NCI-H187 treated with DMSO at 0.1 percent for 48 hours (cell line): ENCODE data around the gene NUP54.
A peak's percentile ranks its signal among the peaks of the same experiment; 100 is the strongest.

ENCODE experiments used
- DNase-seq: peaks from one replicate; lab custom pipeline; 2025; lab: John Stamatoyannopoulos, UW

NUP54 gene

DNA sequence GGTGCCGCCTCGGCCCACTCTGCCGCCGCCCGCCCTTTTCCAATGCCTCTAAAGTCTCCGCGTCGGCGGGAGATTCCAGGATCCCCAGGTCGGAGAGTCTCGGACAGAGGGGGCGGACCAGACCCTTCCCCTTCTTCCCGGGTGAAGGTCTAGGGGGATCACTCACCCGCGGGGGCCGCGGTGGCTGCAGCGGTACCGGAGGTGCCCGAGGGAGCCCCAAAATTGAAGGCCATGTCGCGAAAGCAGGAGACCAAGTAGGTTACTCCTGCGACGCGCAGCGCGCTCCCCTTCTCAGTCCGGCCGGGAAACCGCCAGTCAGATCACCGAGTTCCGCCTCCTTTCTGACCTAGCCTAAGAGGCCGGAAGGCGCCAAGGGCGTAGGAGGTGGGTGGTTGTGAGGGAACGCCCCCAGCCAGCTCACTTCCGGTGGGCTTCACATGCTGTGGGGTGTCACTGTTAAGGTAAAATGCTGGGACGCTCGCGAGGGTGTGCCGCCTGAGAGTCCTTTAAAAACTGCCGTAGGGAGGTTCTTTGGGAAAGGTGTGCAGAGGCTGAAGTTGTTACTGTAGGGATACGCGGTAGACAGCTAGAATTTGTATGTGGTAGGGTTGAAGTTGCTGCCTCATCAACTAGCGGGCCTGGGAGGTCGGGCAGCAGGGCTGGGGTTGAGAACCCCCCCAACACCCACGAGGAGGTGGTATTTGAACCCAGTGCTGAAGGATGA lies at the start of gene NUP54:
Gene NUP54 (minus strand): TSS at position 256 of the 724 bp plus-strand sequence. CDS start 23 bp downstream, at position 233.
- DNase-seq = peak; percentile 79

GRCh38 chr4:76197031-76197743 lies 49.0 kb upstream of the NUP54 start:
- no peak for DNase-seq

- DNase-seq = no peak
Measured at GRCh38 chr4:76196376-76196775, 48.2 kb upstream of the NUP54 start.

GRCh38 chr4:76195326-76195725 lies 47.1 kb upstream of the NUP54 start:
- no peak for DNase-seq

- no peak for DNase-seq
Measured at GRCh38 chr4:76194325-76194724, 46.1 kb upstream of the NUP54 start.

- DNase-seq = no peak
Measured at GRCh38 chr4:76192236-76192635, 44.0 kb upstream of the NUP54 start.

DNA sequence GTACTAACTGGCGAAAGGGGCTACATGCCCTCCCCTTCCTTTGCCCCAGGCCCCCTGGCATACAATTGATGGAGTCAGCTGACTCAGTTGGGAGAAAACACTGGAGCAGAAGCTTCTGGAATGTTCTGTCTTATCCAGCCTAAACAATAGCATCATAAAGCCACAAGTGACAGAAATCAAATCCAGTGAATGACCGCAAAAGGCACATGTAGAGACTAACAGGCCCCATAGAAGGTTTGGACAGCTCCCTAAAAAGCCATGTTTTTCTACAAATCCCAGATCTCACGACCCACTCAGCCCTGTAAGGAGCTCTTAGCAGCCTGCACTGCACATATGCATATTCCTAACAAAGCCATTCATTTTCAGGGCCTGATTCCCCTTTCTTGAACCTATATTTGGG lies 40.4 kb upstream of the NUP54 start:
- no peak for DNase-seq

- DNase-seq = no peak
Measured at GRCh38 chr4:76188149-76188548, 40.0 kb upstream of the NUP54 start.

DNA sequence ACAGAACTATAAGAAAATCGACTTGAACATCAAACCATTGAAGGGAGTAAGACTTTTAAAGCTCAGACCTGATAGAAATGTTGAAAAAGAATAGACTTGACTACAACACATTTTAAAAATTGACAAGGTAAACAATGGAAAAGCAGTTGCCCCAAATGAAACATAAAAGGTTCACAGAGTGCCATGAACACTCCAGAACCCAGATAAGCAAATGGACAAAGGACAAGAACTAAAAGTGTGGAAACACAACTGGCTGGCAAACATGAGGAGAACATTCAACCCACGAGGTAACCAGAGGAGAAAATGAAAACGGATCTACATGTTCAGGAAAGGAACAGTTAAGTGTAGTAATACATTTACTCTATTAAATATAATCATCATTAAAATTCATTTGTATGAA lies 39.0 kb upstream of the NUP54 start:
- DNase-seq = no peak

- DNase-seq = no peak
Measured at GRCh38 chr4:76182463-76182862, 34.3 kb upstream of the NUP54 start.

- peak; percentile 46 for DNase-seq
Measured at GRCh38 chr4:76179398-76180318, 31.5 kb upstream of the NUP54 start.

GRCh38 chr4:76178296-76178695 lies 30.1 kb upstream of the NUP54 start:
- DNase-seq = no peak

DNA sequence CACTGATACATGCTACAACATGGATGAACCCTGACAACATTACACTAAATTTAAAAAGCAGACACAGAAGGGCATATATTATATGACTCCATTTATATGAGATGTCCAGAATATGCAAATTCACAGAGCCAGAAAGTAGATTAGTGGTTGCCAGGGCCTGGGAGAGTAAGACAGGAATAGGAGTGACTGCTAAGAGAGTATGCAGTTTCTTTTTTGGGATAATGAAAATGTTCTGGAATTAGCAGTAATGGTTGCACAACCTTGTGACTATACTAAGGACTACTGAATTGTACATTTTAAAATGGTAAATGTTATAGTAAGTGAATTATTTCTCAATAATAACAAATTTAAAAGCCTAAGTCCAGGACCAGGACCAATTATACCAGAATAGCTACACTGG lies 29.5 kb upstream of the NUP54 start:
- DNase-seq = no peak

DNA sequence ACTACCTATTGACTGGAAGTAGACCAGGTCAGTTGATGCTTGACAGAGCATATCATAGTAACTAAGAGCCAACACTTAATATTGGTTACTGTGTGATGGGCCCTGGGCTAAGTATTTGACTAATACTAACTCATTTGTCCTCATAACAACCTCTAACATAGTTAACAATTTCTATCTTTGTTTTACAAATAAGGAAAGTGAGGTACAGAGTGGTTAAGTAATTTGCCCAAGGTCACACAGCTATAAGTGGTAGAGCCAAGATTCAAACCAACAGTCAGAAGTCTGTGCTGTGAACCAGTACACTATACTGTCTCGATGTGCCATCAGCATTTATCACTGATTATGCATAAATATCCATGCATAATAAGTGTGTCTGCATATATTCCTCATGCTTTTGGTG lies 27.1 kb upstream of the NUP54 start:
- DNase-seq = no peak

GRCh38 chr4:76174216-76174615 lies 26.0 kb upstream of the NUP54 start:
- DNase-seq = no peak

DNA sequence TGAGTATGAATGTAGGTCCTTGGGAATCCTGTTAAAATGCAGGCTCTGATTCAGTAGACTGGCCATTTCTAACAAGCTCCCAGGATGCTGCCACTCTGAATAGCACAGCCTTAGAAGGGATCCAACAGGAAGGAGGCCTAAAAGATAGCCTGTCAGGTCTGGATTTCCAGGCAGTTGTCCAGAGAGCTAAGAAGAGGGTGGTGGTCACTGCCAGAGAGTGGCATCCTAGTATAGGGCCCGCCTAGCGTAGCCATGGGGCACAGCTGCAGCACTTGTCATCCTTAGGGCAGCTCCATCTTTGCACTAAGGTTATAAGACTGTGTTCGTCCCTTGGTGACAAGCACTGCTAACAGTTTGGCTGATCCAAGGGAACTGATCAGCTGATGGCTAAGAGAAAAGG lies 20.5 kb upstream of the NUP54 start:
- no peak for DNase-seq

- DNase-seq = no peak
Measured at GRCh38 chr4:76166480-76166879, 18.3 kb upstream of the NUP54 start.

DNA sequence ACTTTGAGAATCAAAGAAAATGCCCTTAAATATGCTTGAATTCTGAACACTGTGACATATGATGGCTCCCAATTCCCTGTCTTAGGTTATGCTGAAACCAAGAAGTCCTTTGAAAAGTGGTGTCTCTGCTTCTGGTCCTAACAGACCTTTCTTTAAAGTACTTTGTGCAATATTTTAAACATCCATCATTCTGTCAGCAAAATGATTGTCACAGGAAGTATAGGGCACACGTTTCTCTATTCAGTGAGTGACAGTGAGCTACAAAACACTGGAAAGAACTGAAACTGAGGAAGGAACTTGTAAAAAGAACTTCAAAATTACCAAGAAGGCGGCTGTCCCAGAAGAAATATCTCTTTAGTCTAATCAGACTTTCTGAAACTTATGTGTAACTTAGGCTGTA lies 12.2 kb upstream of the NUP54 start:
- DNase-seq = no peak

- no peak for DNase-seq
Measured at GRCh38 chr4:76156635-76157034, 8.4 kb upstream of the NUP54 start.

- DNase-seq = no peak
Measured at GRCh38 chr4:76155979-76156378, 7.8 kb upstream of the NUP54 start.

- DNase-seq = no peak
Measured at GRCh38 chr4:76153356-76153755, 5.2 kb upstream of the NUP54 start.

GRCh38 chr4:76147454-76148141 lies 599 bp downstream of the NUP54 start:
- DNase-seq = no peak
